Measurements from ENCODE around the gene TRIM26.

GRCh38 chr6:30211899-30212298 is 1.3 kb downstream of the TRIM26 start:
- no peak for TF ChIP-seq YY1 (IDR thresholded peaks at IDR 0.05; ENCODE audit: insufficient read depth, insufficient read length)
- TF ChIP-seq SUZ12 (IDR thresholded peaks at IDR 0.05; ENCODE audit: extremely low read depth, insufficient read depth, insufficient read length): no peak
- no peak for TF ChIP-seq ZNF274 (IDR thresholded peaks at IDR 0.05; ENCODE audit: low read depth, low read length)
